Measurements from ENCODE around the gene SPATA32.

The SPATA32 gene

GRCh38 chr17:45307290-45308015, 45.6 kb upstream of the SPATA32 start:
- Histone ChIP-seq H3K4me3 (ENCODE audit: low read length) (no peak overlapping the region), H3K27me3 (replicated peaks; ENCODE audit: insufficient read depth, low read length) (no peaks in the 10 kb centered on the region), H3K27ac (ENCODE audit: low read length) (no peak overlapping the region), H3K4me2 (ENCODE audit: low read depth, low read length) (no peak overlapping the region), H3K36me3 (replicated peaks; ENCODE audit: insufficient read depth, low read length) (0 out of 2 replicates have a peak, but pooled peaks cover 3% of the 10 kb centered on the region), H3K79me2 (ENCODE audit: low read length) (peaks cover 92% of the 10 kb centered on the region), H3K9me3 (replicated peaks; ENCODE audit: insufficient read depth, low read length) (no peaks in the 10 kb centered on the region), H4K20me1 (ENCODE audit: insufficient read depth, low read length) (no peaks in the 10 kb centered on the region), H3K4me1 (ENCODE audit: low read length) (peaks cover 29% of the 10 kb centered on the region), H3K9me2 (replicated peaks; ENCODE audit: insufficient read depth, low read length) (no peaks in the 10 kb centered on the region), H3F3A (ENCODE audit: insufficient read depth, low read length) (peaks cover 37% of the 10 kb centered on the region), H2AFZ (ENCODE audit: low read length) (no peak overlapping the region), H3K9ac (ENCODE audit: low read length) (no peak overlapping the region)
- TF ChIP-seq EZH2 (optimal IDR thresholded peaks at IDR 0.05; ENCODE audit: low read depth, low read length) (no peak), EZH2phosphoT487 (IDR thresholded peaks at IDR 0.05; ENCODE audit: low read length) (no peak), CTCF (IDR thresholded peaks at IDR 0.05; ENCODE audit: low read length) (no peak)
- no peak for DNase-seq

- peaks cover 25% of the 10 kb centered on the region for H3K4me1 ChIP-seq (ENCODE audit: low read length)
- no peak overlapping the region for H3K9ac ChIP-seq (ENCODE audit: low read length)
- no peak overlapping the region for H2AFZ ChIP-seq (ENCODE audit: low read length)
- TF ChIP-seq CTCF (IDR thresholded peaks at IDR 0.05; ENCODE audit: low read length) (no peak), EZH2phosphoT487 (IDR thresholded peaks at IDR 0.05; ENCODE audit: low read length) (no peak), EZH2 (optimal IDR thresholded peaks at IDR 0.05; ENCODE audit: low read depth, low read length) (no peak)
- H3K4me3 ChIP-seq (ENCODE audit: low read length), result no peak overlapping the region
- H3K9me2 ChIP-seq (replicated peaks; ENCODE audit: insufficient read depth, low read length), result no peaks in the 10 kb centered on the region
- H3K79me2 ChIP-seq (ENCODE audit: low read length), result peaks cover 96% of the 10 kb centered on the region
- H3K27me3 ChIP-seq (replicated peaks; ENCODE audit: insufficient read depth, low read length), result no peaks in the 10 kb centered on the region
- no peak for DNase-seq
- no peak overlapping the region for H3K27ac ChIP-seq (ENCODE audit: low read length)
- no peaks in the 10 kb centered on the region for H3K9me3 ChIP-seq (replicated peaks; ENCODE audit: insufficient read depth, low read length)
- H3F3A ChIP-seq (ENCODE audit: insufficient read depth, low read length), result peaks cover 30% of the 10 kb centered on the region
- no peak overlapping the region for H3K4me2 ChIP-seq (ENCODE audit: low read depth, low read length)
- H3K36me3 ChIP-seq (replicated peaks; ENCODE audit: insufficient read depth, low read length), result 0 out of 2 replicates have a peak, but pooled peaks cover 3% of the 10 kb centered on the region
- no peaks in the 10 kb centered on the region for H4K20me1 ChIP-seq (ENCODE audit: insufficient read depth, low read length)
These were observed 44.7 kb upstream of the SPATA32 start for GRCh38 chr17:45306623-45307022.

DNA sequence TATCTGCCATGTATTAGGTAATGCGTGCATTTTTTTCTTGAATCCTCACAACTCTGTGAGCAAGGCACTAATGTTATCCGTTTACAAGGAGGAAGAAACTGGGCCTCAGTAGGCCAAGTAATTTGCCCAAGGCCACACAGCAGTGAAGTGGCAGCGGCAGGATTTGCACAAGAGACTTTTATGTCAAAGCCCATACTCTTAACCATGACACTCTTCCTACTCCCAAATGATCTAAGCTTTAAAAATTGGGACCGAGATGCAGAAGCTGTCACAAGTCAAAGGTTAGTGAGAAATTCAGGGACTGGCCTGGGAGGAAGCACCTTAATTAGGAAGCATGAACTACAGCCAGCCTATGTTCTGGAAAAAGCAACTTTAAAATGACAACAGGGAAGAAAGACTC, 44.2 kb upstream of the SPATA32 start:
- Histone ChIP-seq H3K4me3 (ENCODE audit: low read length) (no peak overlapping the region), H3K27me3 (replicated peaks; ENCODE audit: insufficient read depth, low read length) (no peaks in the 10 kb centered on the region), H3K79me2 (ENCODE audit: low read length) (peaks cover 96% of the 10 kb centered on the region), H3K27ac (ENCODE audit: low read length) (no peak overlapping the region), H3K4me2 (ENCODE audit: low read depth, low read length) (no peak overlapping the region), H2AFZ (ENCODE audit: low read length) (no peak overlapping the region), H3K9me2 (replicated peaks; ENCODE audit: insufficient read depth, low read length) (no peaks in the 10 kb centered on the region), H3K9me3 (replicated peaks; ENCODE audit: insufficient read depth, low read length) (no peaks in the 10 kb centered on the region), H3K9ac (ENCODE audit: low read length) (no peak overlapping the region), H3F3A (ENCODE audit: insufficient read depth, low read length) (peaks cover 25% of the 10 kb centered on the region), H3K36me3 (replicated peaks; ENCODE audit: insufficient read depth, low read length) (0 out of 2 replicates have a peak, but pooled peaks cover 3% of the 10 kb centered on the region), H3K4me1 (ENCODE audit: low read length) (peaks cover 20% of the 10 kb centered on the region), H4K20me1 (ENCODE audit: insufficient read depth, low read length) (no peaks in the 10 kb centered on the region)
- DNase-seq, result no peak
- TF ChIP-seq CTCF (IDR thresholded peaks at IDR 0.05; ENCODE audit: low read length) (no peak), EZH2 (optimal IDR thresholded peaks at IDR 0.05; ENCODE audit: low read depth, low read length) (no peak)
